Epidermal melanocyte (primary cell): ENCODE data around the gene UNKL.
"Not testable (repeated sequence)": the region's sequence is repeated elsewhere in the genome, so short reads cannot be mapped to it uniquely, and the experiment has no call there.

Source experiments
- DNase-seq: peaks from one replicate; pipeline ENCODE4 v3.0.0; 2011; ENCODE audit warnings: low spot score; ENCODE audit not compliant: insufficient read length

UNKL gene

GRCh38 chr16:1446296-1447080 is 32.0 kb upstream of the UNKL start:
- no peak for DNase-seq

DNA sequence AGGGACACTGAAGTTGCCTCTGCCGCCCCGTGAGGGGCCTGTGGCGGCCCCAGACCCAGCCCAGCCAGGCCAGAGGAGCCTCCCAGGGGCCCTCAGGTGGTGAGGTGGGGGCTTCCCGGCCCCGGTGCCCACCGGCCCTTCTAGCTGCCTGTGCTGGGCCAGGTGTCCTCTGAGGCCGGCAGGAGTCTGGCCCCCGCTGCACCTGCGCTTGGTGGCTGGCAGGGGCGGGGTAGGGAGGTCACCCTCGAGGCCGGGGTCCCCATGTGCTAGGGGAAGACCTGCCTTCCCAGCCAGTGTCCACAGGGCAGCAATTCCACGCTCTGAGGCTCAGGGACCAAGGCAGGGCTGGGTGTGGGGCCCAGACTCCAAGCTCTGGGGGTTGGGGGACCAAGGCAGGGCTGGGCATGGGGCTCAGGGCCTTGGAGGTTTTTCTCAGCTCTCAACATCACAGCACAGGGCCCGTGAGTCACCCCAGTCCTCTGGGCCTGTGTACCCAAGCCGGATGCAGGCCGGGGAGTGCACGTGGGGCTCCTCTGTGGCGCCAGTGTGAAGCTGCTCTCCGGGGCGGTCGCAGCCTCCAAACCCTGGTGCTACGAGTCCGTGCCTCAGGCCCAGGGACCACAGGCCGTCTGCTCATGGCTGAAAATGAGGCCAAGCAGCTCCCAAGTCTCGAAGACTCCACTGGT is 31.2 kb upstream of the UNKL start:
- no peak for DNase-seq

DNA sequence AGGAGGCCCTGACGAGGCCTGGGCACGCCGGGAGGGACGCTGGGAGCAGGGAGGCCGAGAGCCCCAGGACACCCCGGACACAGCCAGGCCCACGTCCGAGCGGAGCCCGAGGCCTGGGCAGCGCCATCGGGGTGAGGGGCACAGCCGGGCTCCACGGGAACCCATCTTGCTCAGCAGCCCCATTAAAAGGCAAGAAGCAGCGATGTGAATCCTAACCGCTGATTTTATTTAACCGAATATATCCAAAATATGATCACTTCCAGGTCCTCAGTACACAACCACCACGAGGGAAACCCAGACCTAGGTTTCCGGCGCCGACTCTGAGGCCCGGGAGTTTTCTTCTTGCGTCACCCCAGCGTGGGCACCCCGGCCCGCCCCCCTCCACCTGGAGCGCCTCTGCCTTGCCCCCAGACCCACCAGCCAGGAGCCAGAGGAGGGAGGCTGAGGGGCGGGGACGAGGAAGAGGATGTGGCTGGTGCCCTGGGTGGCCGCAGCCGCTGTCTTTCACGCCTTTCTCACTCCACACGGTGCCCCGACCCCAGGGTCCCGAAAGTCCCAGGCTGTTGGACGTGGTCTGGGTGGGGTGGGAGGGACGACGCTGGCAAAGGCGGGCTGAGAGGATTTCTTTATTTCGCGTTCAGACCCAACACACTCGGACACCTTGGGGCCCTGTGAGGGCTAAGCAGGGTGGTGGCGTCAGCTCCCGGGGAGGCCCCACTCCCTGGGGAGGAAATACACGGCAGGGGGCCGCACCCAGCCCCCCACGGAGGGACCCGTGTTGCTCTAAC is 30.4 kb upstream of the UNKL start:
- DNase-seq = no peak

GRCh38 chr16:1443980-1444729 is 29.7 kb upstream of the UNKL start, which contains the start of gene CCDC154:
CCDC154 (minus strand) TSS chr16:1444556; CDS start chr16:1444322, 234 bp downstream.
- no peak for DNase-seq

DNA sequence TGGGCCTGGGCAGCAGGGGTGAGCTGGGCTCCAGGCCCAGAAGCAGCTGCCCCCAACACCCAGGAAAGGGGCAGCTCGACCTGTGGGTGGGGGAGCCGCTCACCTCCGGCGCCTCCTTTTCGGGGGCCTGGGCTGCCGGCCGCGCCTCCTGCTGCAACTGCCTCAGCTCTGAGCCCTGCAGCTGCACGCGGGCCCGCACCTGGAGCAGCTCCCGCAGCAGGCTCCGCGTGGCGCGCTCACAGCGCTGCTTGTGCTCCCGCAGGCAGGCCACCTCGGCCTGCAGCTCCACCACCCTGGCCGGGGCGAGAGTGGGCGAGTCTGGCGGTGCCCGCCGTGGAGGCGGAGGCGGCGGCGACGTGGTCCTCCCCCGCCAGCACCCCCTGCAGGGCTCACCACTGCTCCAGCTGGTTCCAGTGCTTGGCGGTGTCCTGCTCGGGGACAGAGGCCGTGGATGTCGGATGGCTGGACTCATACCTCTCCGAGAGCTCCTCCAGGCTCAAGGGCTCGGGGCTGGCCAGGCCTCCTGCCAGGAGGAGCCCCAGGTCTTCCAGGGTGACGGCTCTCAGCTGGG is 29.0 kb upstream of the UNKL start:
- no peak for DNase-seq

GRCh38 chr16:1442697-1443096 is 28.2 kb upstream of the UNKL start:
- no peak for DNase-seq

GRCh38 chr16:1441391-1441829 is 26.9 kb upstream of the UNKL start:
- no peak for DNase-seq

DNA sequence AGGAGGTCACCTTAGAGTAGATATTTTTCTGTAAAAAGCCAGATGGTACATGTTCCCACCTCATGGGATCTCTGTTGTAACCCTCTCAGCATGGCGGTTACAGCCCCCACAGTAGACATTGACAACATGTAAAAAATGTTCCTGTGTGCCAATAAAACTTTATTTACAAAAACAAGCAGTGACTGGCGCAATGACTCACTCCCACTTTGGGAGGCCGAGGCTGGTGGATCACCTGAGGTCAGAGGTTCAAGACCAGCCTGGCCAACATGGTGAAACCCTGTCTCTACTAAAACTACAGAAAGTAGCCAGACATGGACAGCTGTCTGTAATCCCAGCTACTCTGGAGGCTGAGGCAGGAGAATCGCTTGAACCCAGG is 25.2 kb upstream of the UNKL start:
- not testable (repeated sequence) for DNase-seq

GRCh38 chr16:1439058-1439698 is 24.7 kb upstream of the UNKL start:
- no peak for DNase-seq

DNA sequence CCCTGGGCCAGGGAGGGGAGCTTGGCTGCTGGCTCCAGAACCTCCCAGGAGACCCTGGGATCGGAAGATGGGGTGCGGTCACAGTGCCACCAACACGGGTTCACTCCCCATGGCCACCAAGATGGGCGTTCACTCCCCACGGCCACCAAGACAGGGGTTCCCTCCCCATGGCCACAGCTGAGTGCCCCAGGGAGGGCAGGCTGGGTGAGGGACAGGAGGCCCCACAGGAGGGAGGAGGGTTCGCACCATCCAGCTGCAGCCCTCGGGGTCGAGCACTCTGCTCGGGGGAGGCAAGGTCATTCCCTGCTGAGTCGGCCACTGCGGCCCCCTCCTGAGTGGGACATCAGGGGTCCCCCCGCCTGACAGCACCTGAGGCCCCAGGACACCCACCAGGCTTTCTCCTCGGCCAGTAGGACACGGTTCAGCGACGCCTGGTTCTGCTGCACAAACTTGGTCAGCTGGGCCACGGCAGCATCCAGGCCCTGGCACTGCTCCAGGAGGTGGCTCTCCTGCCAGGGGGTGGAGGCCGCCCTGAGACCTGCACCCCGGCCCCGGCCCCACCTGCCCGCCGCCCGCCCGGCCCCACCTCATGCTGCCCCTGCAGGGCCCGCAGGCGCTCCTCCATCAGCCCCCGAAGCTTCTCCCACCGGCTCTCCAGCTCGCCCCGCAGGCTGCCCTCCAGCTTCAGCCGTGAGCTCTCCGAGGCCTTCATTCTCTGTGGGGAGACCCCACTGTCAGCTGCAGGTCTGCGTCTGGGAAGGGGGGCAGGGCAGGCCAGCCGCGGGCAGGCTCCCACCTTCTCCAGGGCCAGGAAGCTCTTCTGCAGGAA is 23.9 kb upstream of the UNKL start:
- DNase-seq = no peak

- no peak for DNase-seq
These were observed 23.1 kb upstream of the UNKL start for GRCh38 chr16:1437606-1438005.

DNA sequence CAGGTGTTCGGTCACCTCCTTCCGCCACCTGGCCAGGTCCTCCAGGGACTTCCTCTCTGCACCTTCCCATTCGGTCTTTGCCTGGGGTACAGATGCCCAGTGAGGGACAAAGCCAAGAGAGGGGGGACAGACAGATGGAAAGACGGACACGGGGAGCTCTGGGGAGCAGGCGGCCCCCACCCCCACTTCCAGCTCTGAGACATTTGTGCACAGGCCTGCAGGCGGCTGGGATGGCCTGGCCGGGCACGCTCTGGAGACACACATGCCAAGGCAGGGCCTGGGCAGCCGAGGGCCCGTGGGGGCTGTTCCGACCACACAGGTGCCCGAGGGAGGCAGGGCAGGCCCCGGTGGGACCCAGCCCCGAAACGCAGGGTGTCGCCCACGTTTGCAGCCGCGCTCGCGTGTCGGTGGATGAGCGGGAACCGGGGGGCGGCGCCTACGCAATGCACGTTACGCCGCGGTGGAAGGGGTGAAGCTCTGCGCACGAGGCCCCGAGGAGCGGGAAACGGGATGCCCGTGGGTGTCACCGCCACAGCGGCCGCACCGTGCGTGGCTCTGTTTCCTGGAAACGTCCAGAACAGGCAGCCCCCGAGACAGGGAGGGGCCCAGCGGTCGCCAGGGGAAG is 22.3 kb upstream of the UNKL start:
- no peak for DNase-seq

GRCh38 chr16:1435921-1436697 is 21.6 kb upstream of the UNKL start:
- no peak for DNase-seq

- DNase-seq = no peak
These were observed 20.4 kb upstream of the UNKL start for GRCh38 chr16:1434644-1435592.

DNA sequence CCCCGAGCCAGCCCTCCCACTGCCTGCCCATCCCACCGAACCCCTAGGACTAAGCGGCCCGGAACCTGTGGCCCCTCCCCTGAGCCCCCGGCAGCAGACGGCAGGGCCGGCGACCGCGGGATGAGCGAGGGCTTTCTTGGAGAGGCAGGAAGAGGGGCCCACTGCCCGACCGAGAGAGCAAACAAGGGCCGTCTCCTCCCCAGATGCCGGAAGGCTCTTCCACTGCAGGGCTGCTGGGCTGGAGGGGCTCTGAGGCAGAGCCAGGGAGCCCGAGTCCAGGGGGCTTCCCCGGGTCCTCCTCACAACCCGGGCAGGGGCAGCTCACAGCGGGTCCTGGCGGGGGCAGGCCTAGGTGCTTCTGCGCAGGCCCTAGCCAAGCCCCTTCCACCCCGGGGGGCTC is 19.3 kb upstream of the UNKL start:
- DNase-seq = no peak

DNA sequence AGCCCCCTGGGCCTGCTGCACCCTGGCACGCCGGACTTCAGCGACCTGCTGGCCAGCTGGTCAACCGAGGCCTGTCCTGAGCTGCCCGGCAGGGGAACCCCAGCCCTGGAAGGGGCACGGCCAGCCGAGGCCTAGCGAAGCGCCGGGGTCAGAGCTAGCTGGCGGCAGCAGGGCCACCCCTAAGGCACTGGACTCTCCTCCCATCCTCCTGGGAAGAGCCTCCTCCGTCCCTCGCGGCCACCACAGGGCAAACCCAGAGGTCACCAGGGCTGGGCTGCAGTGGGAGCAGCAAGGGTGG is 18.7 kb upstream of the UNKL start:
- no peak for DNase-seq
